ENCODE data around the gene LSM6. TPM values are rescaled to one million over a fixed set of nuclear protein-coding genes. Genes with fewer than 3 reads are reported as not detected.

Gene LSM6
- polyA plus RNA-seq, 1 of the 3 experiments (the other 2 are of a cell fraction) = 32.5 TPM

DNA sequence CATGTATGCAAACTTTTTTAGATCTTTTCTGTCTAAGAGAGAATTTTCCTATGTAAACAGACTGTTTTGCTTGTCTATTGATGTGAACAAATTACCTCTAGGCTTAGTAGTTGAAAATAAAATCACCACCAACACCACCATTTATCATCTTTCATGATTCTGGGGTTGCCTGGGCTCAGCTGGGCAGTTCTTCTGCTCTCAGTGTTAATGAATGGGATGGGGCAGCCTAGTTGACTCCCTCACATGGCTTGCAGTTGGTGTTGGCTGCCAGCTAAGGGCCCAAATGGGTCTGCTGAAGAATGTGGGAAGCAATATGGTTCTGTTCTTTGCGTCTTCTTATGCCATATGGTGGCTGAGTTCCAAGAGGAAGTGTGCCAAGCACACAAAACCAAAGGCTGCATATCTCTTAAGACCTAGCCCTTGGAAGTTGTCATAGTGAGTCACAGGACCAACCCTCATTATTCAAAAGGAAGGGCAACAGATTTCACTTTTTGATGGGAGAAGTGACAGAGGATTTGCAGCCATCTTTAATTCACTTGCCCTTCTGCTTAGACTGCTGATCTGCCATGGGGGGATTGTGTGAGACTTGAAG, 56.7 kb downstream of the LSM6 start:
- POLR2A ChIA-PET = no interaction called here
- Histone ChIP-seq H3K4me2 (no peak overlapping the region), H3K27ac (ENCODE audit: low read depth in 2 of 2, low read length in 1 of 2) (no peak overlapping the region), H3K9ac (no peak overlapping the region), H3K4me3 (ENCODE audit: low read depth in 2 of 2, low read length in 1 of 2) (no peak overlapping the region), H4K20me1 (ENCODE audit: insufficient read depth) (no peaks in the 10 kb centered on the region), H3F3A (replicated peaks; ENCODE audit: insufficient read depth) (no peaks in the 10 kb centered on the region), H3K36me3 (replicated peaks in 1 of 2; ENCODE audit: control insufficient read depth in 1 of 2, insufficient read depth in 2 of 2, low read length in 1 of 2) (no peaks in the 10 kb centered on the region), H3K9me2 (no peaks in the 10 kb centered on the region), H3K4me1 (ENCODE audit: control insufficient read depth in 1 of 2, insufficient read depth in 2 of 2, low read depth in 1 of 2, low read length in 1 of 2) (peaks cover 0 to 7% of the 10 kb centered on the region in 2 experiments; a peak in 1 of 4 replicates), H2AFZ (ENCODE audit: low read depth) (no peak overlapping the region), H3K79me2 (ENCODE audit: insufficient read depth) (no peaks in the 10 kb centered on the region), H3K9me3 (no peaks in the 10 kb centered on the region), H3K27me3 (ENCODE audit: insufficient read depth) (no peaks in the 10 kb centered on the region)
- DNase-seq = no peak
- WGBS (ENCODE audit: low lambda C conversion rate) = 77% methylated on average over 1 of the region's 1 CpG
- TF ChIP-seq, protein P1, sequence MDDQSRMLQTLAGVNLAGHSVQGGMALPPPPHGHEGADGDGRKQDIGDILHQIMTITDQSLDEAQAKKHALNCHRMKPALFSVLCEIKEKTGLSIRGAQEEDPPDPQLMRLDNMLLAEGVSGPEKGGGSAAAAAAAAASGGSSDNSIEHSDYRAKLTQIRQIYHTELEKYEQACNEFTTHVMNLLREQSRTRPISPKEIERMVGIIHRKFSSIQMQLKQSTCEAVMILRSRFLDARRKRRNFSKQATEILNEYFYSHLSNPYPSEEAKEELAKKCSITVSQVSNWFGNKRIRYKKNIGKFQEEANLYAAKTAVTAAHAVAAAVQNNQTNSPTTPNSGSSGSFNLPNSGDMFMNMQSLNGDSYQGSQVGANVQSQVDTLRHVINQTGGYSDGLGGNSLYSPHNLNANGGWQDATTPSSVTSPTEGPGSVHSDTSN (IDR thresholded peaks at IDR 0.05) = no peak
- TF ChIP-seq EP300 (IDR thresholded peaks at IDR 0.05; ENCODE audit: borderline replicate concordance in 1 of 2, low read depth in 1 of 2, low read length in 1 of 2) = no peak
- CTCF ChIA-PET = interaction anchor here (1.6 kb wide), 1 partner anchor 12 kb away, joined by 5 read pairs; no protein-coding TSS in a partner anchor

DNA sequence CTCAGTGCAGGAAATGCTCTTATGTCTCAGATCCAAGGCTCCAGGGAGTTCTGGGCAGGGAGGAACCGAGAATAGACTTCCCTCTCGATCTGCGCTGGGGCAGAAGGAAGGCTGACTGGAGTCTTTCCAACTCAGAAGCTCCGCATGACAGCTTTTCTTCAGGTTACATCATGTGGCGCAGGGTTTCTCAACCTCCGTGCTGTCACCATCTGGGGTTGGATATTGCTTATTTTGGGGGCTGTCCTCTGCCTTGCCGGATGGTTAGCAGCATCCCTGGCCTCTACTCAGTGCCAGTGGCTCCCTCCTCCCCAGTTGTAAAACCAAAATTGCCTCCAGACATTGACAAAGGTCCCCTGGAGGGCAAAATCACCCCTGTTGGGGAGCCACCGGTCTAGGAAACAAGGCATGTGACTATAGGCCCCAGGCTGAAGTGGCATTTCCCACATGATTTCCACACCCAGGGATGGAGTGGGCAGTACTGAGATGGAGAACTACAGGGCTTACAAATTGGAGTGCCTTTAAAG, 60.2 kb downstream of the LSM6 start:
- DNase-seq = no peak

More for the DNA sequence above, 60.2 kb downstream of the LSM6 start:
- no peaks in the 10 kb centered on the region for H3K27me3 ChIP-seq (ENCODE audit: insufficient read depth)
- no peak overlapping the region for H3K4me3 ChIP-seq (ENCODE audit: low read depth in 2 of 2, low read length in 1 of 2)
- no peak for TF ChIP-seq POLR2AphosphoS5 (IDR thresholded peaks at IDR 0.05; ENCODE audit: low read depth, low read length)
- TF ChIP-seq ELF1 (IDR thresholded peaks at IDR 0.05) = no peak
- TF ChIP-seq, protein P2, sequence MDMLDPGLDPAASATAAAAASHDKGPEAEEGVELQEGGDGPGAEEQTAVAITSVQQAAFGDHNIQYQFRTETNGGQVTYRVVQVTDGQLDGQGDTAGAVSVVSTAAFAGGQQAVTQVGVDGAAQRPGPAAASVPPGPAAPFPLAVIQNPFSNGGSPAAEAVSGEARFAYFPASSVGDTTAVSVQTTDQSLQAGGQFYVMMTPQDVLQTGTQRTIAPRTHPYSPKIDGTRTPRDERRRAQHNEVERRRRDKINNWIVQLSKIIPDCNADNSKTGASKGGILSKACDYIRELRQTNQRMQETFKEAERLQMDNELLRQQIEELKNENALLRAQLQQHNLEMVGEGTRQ (IDR thresholded peaks at IDR 0.05; ENCODE audit: borderline replicate concordance, low read depth, low read length) = no peak
- TF ChIP-seq RFX5 (IDR thresholded peaks at IDR 0.05; ENCODE audit: low read length) = no peak
- TF ChIP-seq, protein P1 (IDR thresholded peaks at IDR 0.05) = no peak
- TF ChIP-seq, protein P3, sequence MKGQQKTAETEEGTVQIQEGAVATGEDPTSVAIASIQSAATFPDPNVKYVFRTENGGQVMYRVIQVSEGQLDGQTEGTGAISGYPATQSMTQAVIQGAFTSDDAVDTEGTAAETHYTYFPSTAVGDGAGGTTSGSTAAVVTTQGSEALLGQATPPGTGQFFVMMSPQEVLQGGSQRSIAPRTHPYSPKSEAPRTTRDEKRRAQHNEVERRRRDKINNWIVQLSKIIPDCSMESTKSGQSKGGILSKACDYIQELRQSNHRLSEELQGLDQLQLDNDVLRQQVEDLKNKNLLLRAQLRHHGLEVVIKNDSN (IDR thresholded peaks at IDR 0.05; ENCODE audit: borderline replicate concordance, low read depth) = no peak
- no peak for TF ChIP-seq NRF1 (IDR thresholded peaks at IDR 0.05; ENCODE audit: low read depth, low read length)
- no peak for TF ChIP-seq MEF2A (IDR thresholded peaks at IDR 0.05; ENCODE audit: borderline replicate concordance, low read depth)
- no peak for TF ChIP-seq JUND (IDR thresholded peaks at IDR 0.05)
- TF ChIP-seq, protein P4, sequence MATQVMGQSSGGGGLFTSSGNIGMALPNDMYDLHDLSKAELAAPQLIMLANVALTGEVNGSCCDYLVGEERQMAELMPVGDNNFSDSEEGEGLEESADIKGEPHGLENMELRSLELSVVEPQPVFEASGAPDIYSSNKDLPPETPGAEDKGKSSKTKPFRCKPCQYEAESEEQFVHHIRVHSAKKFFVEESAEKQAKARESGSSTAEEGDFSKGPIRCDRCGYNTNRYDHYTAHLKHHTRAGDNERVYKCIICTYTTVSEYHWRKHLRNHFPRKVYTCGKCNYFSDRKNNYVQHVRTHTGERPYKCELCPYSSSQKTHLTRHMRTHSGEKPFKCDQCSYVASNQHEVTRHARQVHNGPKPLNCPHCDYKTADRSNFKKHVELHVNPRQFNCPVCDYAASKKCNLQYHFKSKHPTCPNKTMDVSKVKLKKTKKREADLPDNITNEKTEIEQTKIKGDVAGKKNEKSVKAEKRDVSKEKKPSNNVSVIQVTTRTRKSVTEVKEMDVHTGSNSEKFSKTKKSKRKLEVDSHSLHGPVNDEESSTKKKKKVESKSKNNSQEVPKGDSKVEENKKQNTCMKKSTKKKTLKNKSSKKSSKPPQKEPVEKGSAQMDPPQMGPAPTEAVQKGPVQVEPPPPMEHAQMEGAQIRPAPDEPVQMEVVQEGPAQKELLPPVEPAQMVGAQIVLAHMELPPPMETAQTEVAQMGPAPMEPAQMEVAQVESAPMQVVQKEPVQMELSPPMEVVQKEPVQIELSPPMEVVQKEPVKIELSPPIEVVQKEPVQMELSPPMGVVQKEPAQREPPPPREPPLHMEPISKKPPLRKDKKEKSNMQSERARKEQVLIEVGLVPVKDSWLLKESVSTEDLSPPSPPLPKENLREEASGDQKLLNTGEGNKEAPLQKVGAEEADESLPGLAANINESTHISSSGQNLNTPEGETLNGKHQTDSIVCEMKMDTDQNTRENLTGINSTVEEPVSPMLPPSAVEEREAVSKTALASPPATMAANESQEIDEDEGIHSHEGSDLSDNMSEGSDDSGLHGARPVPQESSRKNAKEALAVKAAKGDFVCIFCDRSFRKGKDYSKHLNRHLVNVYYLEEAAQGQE (IDR thresholded peaks at IDR 0.05; ENCODE audit: low read depth, low read length) = no peak
- TF ChIP-seq TCF12 (IDR thresholded peaks at IDR 0.05) = no peak
- TF ChIP-seq GATA2 (CRISPR knock-in tag; IDR thresholded peaks at IDR 0.05) = no peak
- TF ChIP-seq SIN3A (IDR thresholded peaks at IDR 0.05; ENCODE audit: borderline replicate concordance, low read depth, low read length) = no peak
- TF ChIP-seq FOXM1 (IDR thresholded peaks at IDR 0.05; ENCODE audit: low read depth) = no peak
- TF ChIP-seq CHD2 (IDR thresholded peaks at IDR 0.05; ENCODE audit: low read length, partially characterized antibody) = no peak
- no peak for TF ChIP-seq YY1 (IDR thresholded peaks at IDR 0.05; ENCODE audit: low read depth)
- peaks cover 2 to 14% of the 10 kb centered on the region in 2 experiments; a peak in 3 of 4 replicates for H3K4me1 ChIP-seq (ENCODE audit: control insufficient read depth in 1 of 2, insufficient read depth in 2 of 2, low read depth in 1 of 2, low read length in 1 of 2)
- 79% methylated on average over 2 of the region's 8 CpGs for WGBS (ENCODE audit: low lambda C conversion rate)
- H2AFZ ChIP-seq (ENCODE audit: low read depth) = no peak overlapping the region
- no peaks in the 10 kb centered on the region for H4K20me1 ChIP-seq (ENCODE audit: insufficient read depth)
- H3K27ac ChIP-seq (ENCODE audit: low read depth in 2 of 2, low read length in 1 of 2) = no peak overlapping the region
- H3K79me2 ChIP-seq (ENCODE audit: insufficient read depth) = no peaks in the 10 kb centered on the region
- H3K9me2 ChIP-seq = no peaks in the 10 kb centered on the region
- H3K9me3 ChIP-seq = no peaks in the 10 kb centered on the region
- CTCF ChIA-PET = no interaction called here
- POLR2A ChIA-PET = no interaction called here
- no peak overlapping the region for H3K9ac ChIP-seq
- no peaks in the 10 kb centered on the region for H3K36me3 ChIP-seq (replicated peaks in 1 of 2; ENCODE audit: control insufficient read depth in 1 of 2, insufficient read depth in 2 of 2, low read length in 1 of 2)
- no peak overlapping the region for H3K4me2 ChIP-seq
- H3F3A ChIP-seq (replicated peaks; ENCODE audit: insufficient read depth) = peaks cover 5% of the 10 kb centered on the region

Measured in SK-N-SH (cell line).